ENCODE results near the gene TCERG1L.

DNA sequence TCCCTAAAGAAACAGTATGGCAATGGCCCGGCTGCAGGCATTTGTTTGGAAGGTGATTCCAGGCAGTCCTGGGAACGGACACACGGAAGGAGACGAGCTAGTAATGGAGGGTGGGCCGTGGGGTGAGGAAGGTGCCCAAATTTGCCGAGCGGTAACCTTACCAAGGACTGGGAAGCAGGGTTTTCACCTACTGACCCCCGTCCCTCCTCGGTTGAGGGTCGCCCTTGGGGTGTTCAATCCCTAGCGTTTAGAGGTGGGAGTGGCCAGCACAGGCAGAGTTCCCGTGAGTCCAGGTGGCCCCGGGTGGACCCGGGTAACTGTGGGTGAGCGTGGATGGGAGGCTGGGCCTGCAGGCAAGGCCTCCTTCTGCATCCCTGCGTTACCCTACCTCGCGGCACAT, 198.8 kb downstream of the TCERG1L start:
- TF ChIP-seq CTCF (IDR thresholded peaks at IDR 0.05) = no peak
- TF ChIP-seq TEAD4 (IDR thresholded peaks at IDR 0.05; ENCODE audit: borderline replicate concordance, insufficient read depth) = no peak
- no peak for TF ChIP-seq GABPA (IDR thresholded peaks at IDR 0.05; ENCODE audit: low read depth)
- no peak for TF ChIP-seq TAF1 (IDR thresholded peaks at IDR 0.05; ENCODE audit: borderline replicate concordance, low read depth, low read length)
- TF ChIP-seq, protein P1, sequence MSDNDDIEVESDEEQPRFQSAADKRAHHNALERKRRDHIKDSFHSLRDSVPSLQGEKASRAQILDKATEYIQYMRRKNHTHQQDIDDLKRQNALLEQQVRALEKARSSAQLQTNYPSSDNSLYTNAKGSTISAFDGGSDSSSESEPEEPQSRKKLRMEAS (IDR thresholded peaks at IDR 0.05; ENCODE audit: low read depth) = no peak
